A673 (cell line): ENCODE data around the gene ADAMTS19. TPM values are rescaled to one million over a fixed set of nuclear protein-coding genes. Genes with fewer than 3 reads are reported as not detected.

Source experiments
- BruUV-seq: library from RNA; stranded (reverse); fragments of 400-500 nt; replicated peaks from 2 replicates; lab custom pipeline; 2021; lab: Mats Ljungman, UMichigan
- CTCF ChIA-PET: fragments of 300-600 bp; sonication (Branson Sonifier 250); formaldehyde crosslinking; loops from one replicate; lab custom pipeline; 2022; ENCODE audit warnings: antibody characterized with exemption; lab: Charles Lee
- POLR2A ChIA-PET: fragments of 300-600 bp; sonication (Branson Sonifier 250); formaldehyde crosslinking; loops from one replicate; lab custom pipeline; 2022; ENCODE audit warnings: antibody characterized with exemption; ENCODE audit not compliant: low non-redundant PET; lab: Charles Lee
- DNase-seq: peaks from one replicate; pipeline ENCODE4 v3.0.0-alpha.2; 2015; ENCODE audit warnings: low spot score
- H3K27ac ChIP-seq: fragments of 200-600 bp; sonication (generic); 2 replicates; pipeline ENCODE4 v1.5.1; 2016; ENCODE audit warnings: mixed run types, low read depth, mild to moderate bottlenecking, mixed read lengths, antibody characterized with exemption, low read length; ENCODE audit not compliant: poor library complexity, severe bottlenecking
- H3K27me3 ChIP-seq: fragments of 200-600 bp; sonication (generic); replicated peaks from 2 replicates; pipeline ENCODE4 v1.6.1; 2017; ENCODE audit warnings: mixed run types, low read depth, mild to moderate bottlenecking, mixed read lengths, antibody characterized with exemption, low read length; ENCODE audit not compliant: insufficient read depth, poor library complexity
- H3K36me3 ChIP-seq: fragments of 200-600 bp; sonication (generic); 2 replicates; pipeline ENCODE4 v1.6.1; 2016; ENCODE audit warnings: mixed run types, mild to moderate bottlenecking, mixed read lengths, antibody characterized with exemption, low read length; ENCODE audit not compliant: insufficient read depth, poor library complexity, severe bottlenecking
- H3K4me1 ChIP-seq: fragments of 200-600 bp; sonication (generic); 2 replicates; pipeline ENCODE4 v1.6.1; 2017; ENCODE audit warnings: mixed run types, mild to moderate bottlenecking, mixed read lengths, antibody characterized with exemption, low read length; ENCODE audit not compliant: insufficient read depth, poor library complexity, severe bottlenecking
- H3K4me3 ChIP-seq: fragments of 200-600 bp; sonication (generic); 2 replicates; pipeline ENCODE4 v1.5.1; 2016; ENCODE audit warnings: low read depth, mixed run types, mild to moderate bottlenecking, mixed read lengths, low read length; ENCODE audit not compliant: poor library complexity, severe bottlenecking
- H3K9me3 ChIP-seq: fragments of 200-600 bp; sonication (generic); 2 replicates; pipeline ENCODE4 v1.6.1; 2016; ENCODE audit warnings: mixed run types, low read depth, mild to moderate bottlenecking, mixed read lengths, antibody characterized with exemption, low read length; ENCODE audit not compliant: poor library complexity, severe bottlenecking
- EZH2 ChIP-seq: fragments of 200-600 bp; sonication (generic); IDR thresholded peaks from 2 replicates; pipeline ENCODE4 v1.6.1; 2017; ENCODE audit warnings: borderline replicate concordance, low read depth, mild to moderate bottlenecking, mixed read lengths, antibody characterized with exemption, low read length; ENCODE audit not compliant: poor library complexity, severe bottlenecking
- intact Hi-C: fragments of 100-400 bp; cut with micrococcal nuclease; formaldehyde crosslinking; loops from one replicate; pipeline ENCODE4 v1.10.0; 2022; ENCODE audit not compliant: unreplicated experiment
- total RNA-seq: library from RNA; stranded (reverse); gene quantifications from 2 replicates; pipeline ENCODE4 v1.2.3, GENCODE V29; 2021
- TF ChIP-seq, protein P1 (sequence below): fragments of 300-800, 200-600 bp; sonication (generic); conservative IDR thresholded peaks from 2 replicates; pipeline ENCODE4 v1.5.1; 2017; ENCODE audit warnings: low read depth, mild to moderate bottlenecking, antibody characterized with exemption, low read length, moderate library complexity, mixed read lengths

ADAMTS19 gene
- total RNA-seq, 1 experiment from 2014 or later, result not detected

- intact Hi-C loops, result no loop called here
- BruUV-seq, result no TSS peak
- DNase-seq, result no peak
- ChIA-PET CTCF (no interaction called here), POLR2A (no interaction called here)
- Histone ChIP-seq H3K27ac (no peak overlapping the region), H3K4me3 (no peak overlapping the region), H3K9me3 (no peaks in the 10 kb centered on the region), H3K4me1 (no peaks in the 10 kb centered on the region), H3K27me3 (peaks cover 29% of the 10 kb centered on the region), H3K36me3 (no peaks in the 10 kb centered on the region)
- TF ChIP-seq EZH2, result no peak
- TF ChIP-seq, protein P1, sequence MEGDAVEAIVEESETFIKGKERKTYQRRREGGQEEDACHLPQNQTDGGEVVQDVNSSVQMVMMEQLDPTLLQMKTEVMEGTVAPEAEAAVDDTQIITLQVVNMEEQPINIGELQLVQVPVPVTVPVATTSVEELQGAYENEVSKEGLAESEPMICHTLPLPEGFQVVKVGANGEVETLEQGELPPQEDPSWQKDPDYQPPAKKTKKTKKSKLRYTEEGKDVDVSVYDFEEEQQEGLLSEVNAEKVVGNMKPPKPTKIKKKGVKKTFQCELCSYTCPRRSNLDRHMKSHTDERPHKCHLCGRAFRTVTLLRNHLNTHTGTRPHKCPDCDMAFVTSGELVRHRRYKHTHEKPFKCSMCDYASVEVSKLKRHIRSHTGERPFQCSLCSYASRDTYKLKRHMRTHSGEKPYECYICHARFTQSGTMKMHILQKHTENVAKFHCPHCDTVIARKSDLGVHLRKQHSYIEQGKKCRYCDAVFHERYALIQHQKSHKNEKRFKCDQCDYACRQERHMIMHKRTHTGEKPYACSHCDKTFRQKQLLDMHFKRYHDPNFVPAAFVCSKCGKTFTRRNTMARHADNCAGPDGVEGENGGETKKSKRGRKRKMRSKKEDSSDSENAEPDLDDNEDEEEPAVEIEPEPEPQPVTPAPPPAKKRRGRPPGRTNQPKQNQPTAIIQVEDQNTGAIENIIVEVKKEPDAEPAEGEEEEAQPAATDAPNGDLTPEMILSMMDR, result no peak
Measured at GRCh38 chr5:129454461-129454860, 5.6 kb upstream of the ADAMTS19 start.

- no peak for DNase-seq
- Histone ChIP-seq H3K27me3 (peaks cover 72% of the 10 kb centered on the region), H3K4me3 (no peak overlapping the region), H3K4me1 (peaks cover 8% of the 10 kb centered on the region), H3K9me3 (no peaks in the 10 kb centered on the region), H3K27ac (no peak overlapping the region), H3K36me3 (no peaks in the 10 kb centered on the region)
- TF ChIP-seq EZH2, result no peak
- TF ChIP-seq, protein P1, result no peak
- intact Hi-C loops, result no loop called here
- CTCF ChIA-PET, result no interaction called here
- POLR2A ChIA-PET, result no interaction called here
- no TSS peak for BruUV-seq
Measured at GRCh38 chr5:129459450-129459776, 685 bp upstream of the ADAMTS19 start.

DNA sequence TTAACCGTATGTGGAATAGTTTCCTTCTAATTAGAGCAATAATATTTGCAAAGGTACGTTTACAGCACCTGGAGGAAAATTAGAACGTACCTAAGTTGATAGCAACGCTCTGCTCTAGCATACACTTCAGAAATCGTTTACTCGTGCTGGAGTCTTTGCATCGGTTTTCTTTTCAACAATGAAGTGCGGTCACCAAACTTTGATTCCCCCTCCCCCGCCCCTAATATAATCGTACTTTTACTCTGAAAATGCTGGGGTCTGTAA lies 506 bp downstream of the ADAMTS19 start:
- Histone ChIP-seq H3K4me3 (peak overlapping the region; percentile 25), H3K4me1 (peaks cover 8% of the 10 kb centered on the region), H3K9me3 (no peaks in the 10 kb centered on the region), H3K27ac (no peak overlapping the region), H3K36me3 (no peaks in the 10 kb centered on the region), H3K27me3 (peaks cover 83% of the 10 kb centered on the region)
- TF ChIP-seq, protein P1, result no peak
- TF ChIP-seq EZH2, result peak; percentile 86
- POLR2A ChIA-PET, result no interaction called here
- BruUV-seq, result no TSS peak
- peak; percentile 0 for DNase-seq
- CTCF ChIA-PET, result interaction anchor here (0.6 kb wide), 1 partner anchor 1670 kb away, joined by 5 read pairs; no protein-coding TSS in a partner anchor
- intact Hi-C loops, result no loop called here
